Measurements from ENCODE around the gene EPB41L5.

Gene EPB41L5

DNA sequence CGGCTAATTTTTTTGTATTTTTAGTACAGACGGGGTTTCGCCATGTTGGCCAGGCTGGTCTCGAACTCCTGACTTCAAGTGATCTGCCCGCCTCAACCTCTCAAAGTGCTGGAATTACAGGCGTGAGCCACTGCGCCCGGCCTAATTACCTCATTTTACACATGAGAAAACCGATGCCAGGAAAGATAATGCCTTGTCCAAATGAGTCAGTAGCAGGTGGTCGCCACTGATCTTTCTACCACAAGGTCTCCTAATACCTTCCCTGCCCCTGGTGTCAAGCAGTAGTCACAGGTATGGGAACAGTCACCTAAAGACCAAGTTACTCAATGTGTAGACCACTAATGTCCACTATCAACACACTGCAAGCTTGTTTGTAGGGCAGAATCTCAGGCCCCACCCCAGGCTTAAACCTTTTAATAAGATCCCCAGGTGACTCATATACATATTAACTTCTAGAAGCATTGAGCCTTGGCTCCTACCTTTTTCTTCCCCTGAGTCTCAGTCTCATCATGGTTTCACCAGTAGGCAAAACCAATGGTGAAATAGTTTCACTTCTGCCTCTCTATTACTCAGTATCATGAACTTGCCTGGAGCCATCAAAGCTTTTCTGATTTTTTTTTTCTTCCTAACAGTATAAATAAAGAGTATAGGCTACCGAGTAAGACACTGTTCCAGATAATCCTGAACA lies 6.9 kb upstream of the EPB41L5 start:
- no peak for TF ChIP-seq EZH2 (IDR thresholded peaks at IDR 0.05)
- no peak for TF ChIP-seq FOXP2 (optimal IDR thresholded peaks at IDR 0.05; ENCODE audit: control extremely low read depth, extremely low read length, insufficient read depth)
- no peak for TF ChIP-seq POLR2AphosphoS5 (IDR thresholded peaks at IDR 0.05; ENCODE audit: borderline replicate concordance, low read depth, low read length)
- Histone ChIP-seq H3K4me3 (no peak overlapping the region), H3K36me3 (ENCODE audit: insufficient read depth, low read length) (no peaks in the 10 kb centered on the region), H3K27ac (no peak overlapping the region), H3K9ac (ENCODE audit: insufficient read length) (no peak overlapping the region), H3K9me3 (ENCODE audit: low read depth, low read length) (no peaks in the 10 kb centered on the region)
- no peak for DNase-seq (ENCODE audit: low read depth, low spot score)

GRCh38 chr2:120007851-120008250 lies 5.0 kb upstream of the EPB41L5 start:
- TF ChIP-seq POLR2AphosphoS5 (IDR thresholded peaks at IDR 0.05; ENCODE audit: borderline replicate concordance, low read depth, low read length) (no peak), EZH2 (IDR thresholded peaks at IDR 0.05) (no peak), FOXP2 (optimal IDR thresholded peaks at IDR 0.05; ENCODE audit: control extremely low read depth, extremely low read length, insufficient read depth) (no peak)

DNA sequence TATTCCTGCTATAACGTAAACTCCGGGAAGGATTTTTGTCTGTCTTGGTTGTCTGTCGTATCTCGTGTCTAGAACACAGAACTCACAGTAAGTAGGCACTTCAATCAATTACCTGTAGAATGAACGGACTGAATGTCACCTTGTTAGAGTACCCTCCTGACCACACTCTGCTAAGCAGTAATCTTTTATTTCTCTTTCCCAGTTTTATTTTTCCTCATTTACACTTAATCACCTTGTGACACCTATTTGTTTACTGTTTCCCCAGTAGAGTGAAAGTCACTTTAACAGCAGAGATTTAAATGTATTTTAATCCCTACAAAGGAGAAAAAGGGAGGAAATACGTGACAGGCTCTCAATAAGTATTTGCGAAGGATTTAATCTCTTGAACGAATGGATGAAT lies 514 bp upstream of the EPB41L5 start:
- Histone ChIP-seq H3K9ac (ENCODE audit: insufficient read length) (peak overlapping the region; percentile 74), H3K36me3 (ENCODE audit: insufficient read depth, low read length) (no peaks in the 10 kb centered on the region)

More at GRCh38 chr2:120007851-120008250, 5.0 kb upstream of the EPB41L5 start:
- Histone ChIP-seq H3K27ac (no peak overlapping the region), H3K36me3 (ENCODE audit: insufficient read depth, low read length) (no peaks in the 10 kb centered on the region), H3K4me3 (no peak overlapping the region), H3K9me3 (ENCODE audit: low read depth, low read length) (no peaks in the 10 kb centered on the region), H3K9ac (ENCODE audit: insufficient read length) (no peak overlapping the region)
- DNase-seq (ENCODE audit: low read depth, low spot score) = no peak

DNA sequence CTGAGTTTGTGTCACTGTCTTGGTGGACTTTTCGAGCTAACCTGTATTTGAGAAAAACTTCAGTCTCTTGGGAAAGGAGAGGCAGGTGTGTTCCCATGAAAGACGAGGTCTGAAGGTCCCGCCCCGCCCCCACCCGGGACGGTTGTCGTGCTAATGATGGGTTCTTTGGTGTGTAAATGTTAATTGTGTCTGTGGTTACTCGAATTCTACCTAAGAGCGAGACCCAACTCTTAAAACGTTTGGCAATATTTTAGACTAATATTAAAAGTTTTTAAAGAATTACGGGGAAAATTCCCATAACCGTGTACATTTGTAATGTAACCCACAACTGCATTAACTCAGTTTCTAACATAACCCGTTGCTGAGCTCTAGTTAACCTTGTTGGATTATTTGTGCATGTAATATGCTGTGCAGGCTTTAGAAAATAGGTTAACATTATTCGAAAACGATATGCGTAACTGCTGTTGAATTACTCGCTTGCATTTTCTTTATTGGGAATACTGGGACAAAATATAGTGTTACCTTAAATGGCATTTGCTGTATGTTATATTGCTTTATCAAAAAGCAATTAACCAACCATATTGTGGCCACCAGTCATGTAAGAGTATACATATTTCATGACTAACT lies 833 bp downstream of the EPB41L5 start:
- H3K4me3 ChIP-seq = peak overlapping the region; percentile 98
- TF ChIP-seq POLR2AphosphoS5 (IDR thresholded peaks at IDR 0.05; ENCODE audit: borderline replicate concordance, low read depth, low read length) (no peak), FOXP2 (optimal IDR thresholded peaks at IDR 0.05; ENCODE audit: control extremely low read depth, extremely low read length, insufficient read depth) (no peak), EZH2 (IDR thresholded peaks at IDR 0.05) (no peak)
- H3K27ac ChIP-seq = no peak overlapping the region
- no peaks in the 10 kb centered on the region for H3K36me3 ChIP-seq (ENCODE audit: insufficient read depth, low read length)
- DNase-seq (ENCODE audit: low read depth, low spot score) = no peak
- H3K9ac ChIP-seq (ENCODE audit: insufficient read length) = peak overlapping the region; percentile 84
- H3K9me3 ChIP-seq (ENCODE audit: low read depth, low read length) = no peaks in the 10 kb centered on the region

More for the DNA sequence above, 514 bp upstream of the EPB41L5 start:
- no peak for TF ChIP-seq POLR2AphosphoS5 (IDR thresholded peaks at IDR 0.05; ENCODE audit: borderline replicate concordance, low read depth, low read length)
- TF ChIP-seq FOXP2 (optimal IDR thresholded peaks at IDR 0.05; ENCODE audit: control extremely low read depth, extremely low read length, insufficient read depth) = no peak
- no peak for TF ChIP-seq EZH2 (IDR thresholded peaks at IDR 0.05)
- peak overlapping the region; percentile 98 for H3K4me3 ChIP-seq
- H3K27ac ChIP-seq = no peak overlapping the region
- no peaks in the 10 kb centered on the region for H3K9me3 ChIP-seq (ENCODE audit: low read depth, low read length)
- no peak for DNase-seq (ENCODE audit: low read depth, low spot score)

DNA sequence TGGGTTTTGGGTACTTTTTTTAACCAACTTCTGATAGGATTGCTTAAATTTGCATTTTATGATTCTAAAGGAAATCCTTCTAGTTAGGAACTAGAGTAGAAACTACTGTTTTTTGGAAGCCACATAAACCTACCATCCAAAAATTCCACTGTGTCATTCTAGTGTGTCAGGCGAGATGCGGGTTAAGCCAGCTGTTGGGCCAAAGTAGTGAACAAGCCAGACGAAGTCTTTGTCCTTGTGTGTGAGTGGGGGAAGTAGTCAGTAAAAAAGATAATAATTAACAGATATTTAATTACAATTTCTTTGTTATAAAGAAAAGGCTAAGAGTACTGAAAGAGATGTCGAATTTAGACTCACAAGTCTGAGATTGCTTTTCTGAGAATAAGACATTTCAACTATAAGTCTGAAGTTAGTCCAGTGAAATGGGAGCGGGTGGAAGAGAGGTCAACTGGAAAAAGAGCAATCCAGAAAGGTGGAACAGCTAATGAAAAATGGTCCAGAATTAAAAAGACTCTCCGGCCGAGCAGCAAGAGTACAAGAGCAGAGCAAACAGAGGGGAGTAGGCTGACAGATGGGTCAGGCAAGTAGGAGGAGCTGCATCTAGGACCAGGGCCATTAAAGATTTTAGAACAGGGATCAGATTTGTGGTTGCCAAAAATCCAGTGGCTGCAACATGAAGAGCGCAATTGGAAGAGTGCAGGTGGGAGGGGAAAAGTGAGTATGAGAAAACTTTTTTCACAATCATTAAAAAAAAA lies 1.5 kb downstream of the EPB41L5 start:
- Histone ChIP-seq H3K27ac (no peak overlapping the region), H3K9me3 (ENCODE audit: low read depth, low read length) (no peaks in the 10 kb centered on the region), H3K4me3 (peak overlapping the region; percentile 98), H3K36me3 (ENCODE audit: insufficient read depth, low read length) (no peaks in the 10 kb centered on the region), H3K9ac (ENCODE audit: insufficient read length) (no peak overlapping the region)
- no peak for DNase-seq (ENCODE audit: low read depth, low spot score)
- TF ChIP-seq EZH2 (IDR thresholded peaks at IDR 0.05) (no peak), POLR2AphosphoS5 (IDR thresholded peaks at IDR 0.05; ENCODE audit: borderline replicate concordance, low read depth, low read length) (no peak), FOXP2 (optimal IDR thresholded peaks at IDR 0.05; ENCODE audit: control extremely low read depth, extremely low read length, insufficient read depth) (no peak)

- H3K36me3 ChIP-seq (ENCODE audit: insufficient read depth, low read length) = no peaks in the 10 kb centered on the region
- no peaks in the 10 kb centered on the region for H3K9me3 ChIP-seq (ENCODE audit: low read depth, low read length)
- TF ChIP-seq EZH2 (IDR thresholded peaks at IDR 0.05) = no peak
- no peak for TF ChIP-seq FOXP2 (optimal IDR thresholded peaks at IDR 0.05; ENCODE audit: control extremely low read depth, extremely low read length, insufficient read depth)
- no peak for TF ChIP-seq POLR2AphosphoS5 (IDR thresholded peaks at IDR 0.05; ENCODE audit: borderline replicate concordance, low read depth, low read length)
- no peak overlapping the region for H3K4me3 ChIP-seq
- H3K27ac ChIP-seq = no peak overlapping the region
- DNase-seq (ENCODE audit: low read depth, low spot score) = no peak
- no peak overlapping the region for H3K9ac ChIP-seq (ENCODE audit: insufficient read length)
Observed at GRCh38 chr2:120016800-120017199, 3.9 kb downstream of the EPB41L5 start.

DNA sequence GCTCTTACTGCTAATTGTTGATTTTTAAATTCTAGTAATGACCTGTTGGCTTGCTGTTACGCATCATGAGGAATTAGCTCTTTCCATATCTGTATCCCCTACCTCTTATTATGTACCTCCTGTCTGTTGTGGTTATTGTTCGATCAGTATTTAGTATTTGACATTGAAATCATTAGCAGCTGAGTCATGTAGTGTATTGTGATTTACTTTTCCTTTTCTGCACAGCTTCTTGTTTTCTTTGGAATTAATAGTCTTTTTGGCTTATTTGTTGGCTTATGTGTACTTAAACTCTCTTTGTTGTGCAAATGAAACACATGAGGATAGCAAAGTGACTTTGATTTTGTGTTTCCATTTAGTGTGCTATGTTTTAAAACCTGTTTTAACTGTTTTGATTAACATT lies 4.3 kb downstream of the EPB41L5 start:
- Histone ChIP-seq H3K4me3 (no peak overlapping the region), H3K27ac (no peak overlapping the region), H3K36me3 (ENCODE audit: insufficient read depth, low read length) (no peaks in the 10 kb centered on the region), H3K9me3 (ENCODE audit: low read depth, low read length) (no peaks in the 10 kb centered on the region), H3K9ac (ENCODE audit: insufficient read length) (no peak overlapping the region)
- TF ChIP-seq POLR2AphosphoS5 (IDR thresholded peaks at IDR 0.05; ENCODE audit: borderline replicate concordance, low read depth, low read length) = no peak
- TF ChIP-seq EZH2 (IDR thresholded peaks at IDR 0.05) = no peak
- no peak for TF ChIP-seq FOXP2 (optimal IDR thresholded peaks at IDR 0.05; ENCODE audit: control extremely low read depth, extremely low read length, insufficient read depth)
- DNase-seq (ENCODE audit: low read depth, low spot score) = no peak

GRCh38 chr2:120018549-120018948 lies 5.7 kb downstream of the EPB41L5 start:
- H3K9ac ChIP-seq (ENCODE audit: insufficient read length) = no peak overlapping the region
- DNase-seq (ENCODE audit: low read depth, low spot score) = no peak
- no peak overlapping the region for H3K4me3 ChIP-seq
- TF ChIP-seq EZH2 (IDR thresholded peaks at IDR 0.05) = no peak
- TF ChIP-seq FOXP2 (optimal IDR thresholded peaks at IDR 0.05; ENCODE audit: control extremely low read depth, extremely low read length, insufficient read depth) = no peak
- no peak for TF ChIP-seq POLR2AphosphoS5 (IDR thresholded peaks at IDR 0.05; ENCODE audit: borderline replicate concordance, low read depth, low read length)
- no peak overlapping the region for H3K27ac ChIP-seq
- H3K36me3 ChIP-seq (ENCODE audit: insufficient read depth, low read length) = no peaks in the 10 kb centered on the region
- no peaks in the 10 kb centered on the region for H3K9me3 ChIP-seq (ENCODE audit: low read depth, low read length)

All from SK-N-MC (cell line).